Keratinocyte (primary cell): ENCODE results near the gene KCNB1. TPM values are rescaled to one million over a fixed set of nuclear protein-coding genes. Genes with fewer than 3 reads are reported as not detected.

ENCODE experiments used
- DNase-seq: peaks from one replicate; pipeline ENCODE4 v3.0.0-alpha.2; 2011; ENCODE audit warnings: low read depth, missing footprints, low spot score
- FAIRE-seq: peaks from 2 replicates; lab custom pipeline; 2011; peaks lifted over from hg19 to GRCh38; lab: Jason Lieb, UNC
- H2AFZ ChIP-seq: 2 replicates; pipeline ENCODE4 v1.6.0; 2012; ENCODE audit warnings: low read length, control low read depth, inconsistent platforms; ENCODE audit not compliant: control insufficient read depth
- H3K27ac ChIP-seq: 2 replicates; pipeline ENCODE4 v1.5.1; 2011; ENCODE audit warnings: low read length; ENCODE audit not compliant: control insufficient read depth, insufficient read depth
- H3K27me3 ChIP-seq: 3 replicates; pipeline ENCODE4 v1.6.0; 2011; ENCODE audit warnings: low read length; ENCODE audit not compliant: control insufficient read depth, insufficient read depth; ENCODE audit errors: extremely low read depth
- H3K36me3 ChIP-seq, 2 experiments: 2 replicates in 1 of 2; 3 replicates in 1 of 2; pipeline ENCODE4 v1.5.1; 2011; ENCODE audit warnings: low read length in 2 of 2, mild to moderate bottlenecking in 1 of 2; ENCODE audit not compliant: control insufficient read depth in 2 of 2, insufficient read depth in 2 of 2; ENCODE audit errors: extremely low read depth in 1 of 2
- H3K4me1 ChIP-seq: 3 replicates; pipeline ENCODE4 v1.5.1; 2011; ENCODE audit warnings: low read length; ENCODE audit not compliant: control insufficient read depth, insufficient read depth; ENCODE audit errors: extremely low read depth
- H3K4me2 ChIP-seq: 3 replicates; pipeline ENCODE4 v1.6.0; 2011; ENCODE audit warnings: low read depth, low read length; ENCODE audit not compliant: control insufficient read depth, insufficient read depth; ENCODE audit errors: extremely low read depth
- H3K4me3 ChIP-seq, 3 experiments: fragments of 200-600 bp in 1 of 3; sonication (generic) in 1 of 3; 2 replicates in 2 of 3; 3 replicates in 1 of 3; pipeline ENCODE4 v1.5.1; 2011 to 2016; ENCODE audit warnings: low read length in 3 of 3, mild to moderate bottlenecking in 3 of 3, control low read depth in 2 of 3, inconsistent platforms in 1 of 3, low read depth in 1 of 3, mixed read lengths in 1 of 3, mixed run types in 1 of 3, moderate library complexity in 1 of 3; ENCODE audit not compliant: control insufficient read depth in 2 of 3, insufficient read depth in 2 of 3; ENCODE audit errors: extremely low read depth in 1 of 3
- H3K79me2 ChIP-seq: 2 replicates; pipeline ENCODE4 v1.6.0; 2012; ENCODE audit warnings: low read length; ENCODE audit not compliant: control insufficient read depth, insufficient read depth
- H3K9ac ChIP-seq: 3 replicates; pipeline ENCODE4 v1.6.0; 2011; ENCODE audit warnings: low read length; ENCODE audit not compliant: control insufficient read depth, insufficient read depth; ENCODE audit errors: extremely low read depth
- H3K9me1 ChIP-seq: 3 replicates; pipeline ENCODE4 v1.6.0; 2011; ENCODE audit warnings: low read length; ENCODE audit not compliant: control insufficient read depth, insufficient read depth; ENCODE audit errors: extremely low read depth
- H3K9me3 ChIP-seq: 2 replicates; pipeline ENCODE4 v1.5.1; 2012; ENCODE audit warnings: low read depth, low read length; ENCODE audit not compliant: control insufficient read depth
- H4K20me1 ChIP-seq: 3 replicates; pipeline ENCODE4 v1.6.0; 2011; ENCODE audit warnings: low read length; ENCODE audit not compliant: control insufficient read depth, insufficient read depth; ENCODE audit errors: extremely low read depth
- EZH2 ChIP-seq: IDR thresholded peaks from one replicate; pipeline ENCODE4 v1.6.1; 2012; ENCODE audit warnings: inconsistent platforms, mild to moderate bottlenecking, low read length, moderate library complexity
- dilution Hi-C: fragments of 300-500 bp; cut with MboI; formaldehyde crosslinking; loops from one replicate; pipeline ENCODE4 v1.7.0; 2020; ENCODE audit warnings: low sequenced_read_pairs; ENCODE audit not compliant: extremely low pct_ligation_motif_present
- polyA plus RNA-seq, 5 experiments: library from polyadenylated mRNA; depleted of rRNA in 3 of 5; stranded (reverse) in 3 of 5; stranded (forward) in 1 of 5; unstranded in 1 of 5; fragments of >200 nt; gene quantifications; 1 replicate in 1 of 5; 2 replicates in 3 of 5; 3 replicates in 1 of 5; pipeline versions ENCODE4 v1.2.1 to v1.2.3, GENCODE V29; 2011 to 2012; ENCODE audit warnings: missing spikeins in 2 of 5, low read depth in 1 of 5, low replicate concordance in 1 of 5
- TF ChIP-seq, protein P1 (sequence below), 3 experiments: IDR thresholded peaks in 1 of 3; conservative IDR thresholded peaks in 1 of 3; optimal IDR thresholded peaks in 1 of 3; 2 replicates in 2 of 3; 3 replicates in 1 of 3; pipeline versions ENCODE3 to v1.5.1; 2011; ENCODE audit warnings: low read length in 3 of 3, mild to moderate bottlenecking in 3 of 3, moderate library complexity in 2 of 3, control low read depth in 1 of 3, inconsistent platforms in 1 of 3; ENCODE audit not compliant: insufficient read depth in 2 of 3; ENCODE audit errors: extremely low read depth in 1 of 3

KCNB1 gene
- polyA plus RNA-seq, 1 donor (not counting 4 experiments of a cell fraction or from before 2014, with no cell fraction given), result not detected

DNA sequence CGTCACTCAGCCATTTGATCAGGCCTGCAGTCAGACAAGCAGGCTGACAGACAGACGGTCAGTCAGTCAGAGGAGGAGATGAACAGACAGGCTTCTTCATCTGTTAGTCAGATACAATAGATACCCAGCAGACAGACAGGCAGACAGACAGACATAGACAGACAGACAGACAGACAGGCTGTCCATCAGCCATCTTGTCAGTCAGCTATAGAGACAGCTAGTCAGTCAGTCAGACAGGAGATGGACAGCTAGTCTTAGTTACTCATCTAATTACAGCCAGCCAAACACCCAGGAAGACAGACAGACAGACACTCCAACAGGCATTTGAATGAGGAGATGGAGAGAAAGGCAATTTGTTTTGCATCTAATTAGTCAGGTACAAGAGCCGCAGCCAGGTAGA is 36.4 kb downstream of the KCNB1 start:
- dilution Hi-C loops, result no loop called here
- Histone ChIP-seq H3K4me2 (no peak overlapping the region), H3K4me1 (no peaks in the 10 kb centered on the region), H3K27me3 (peaks cover 20% of the 10 kb centered on the region), H3K79me2 (no peaks in the 10 kb centered on the region), H3K9ac (no peak overlapping the region), H3K36me3 (no peaks in the 10 kb centered on the region), H3K4me3 (no peak overlapping the region), H3K9me1 (no peaks in the 10 kb centered on the region), H2AFZ (no peak overlapping the region), H4K20me1 (no peaks in the 10 kb centered on the region), H3K27ac (no peak overlapping the region), H3K9me3 (no peaks in the 10 kb centered on the region)
- TF ChIP-seq, protein P1, sequence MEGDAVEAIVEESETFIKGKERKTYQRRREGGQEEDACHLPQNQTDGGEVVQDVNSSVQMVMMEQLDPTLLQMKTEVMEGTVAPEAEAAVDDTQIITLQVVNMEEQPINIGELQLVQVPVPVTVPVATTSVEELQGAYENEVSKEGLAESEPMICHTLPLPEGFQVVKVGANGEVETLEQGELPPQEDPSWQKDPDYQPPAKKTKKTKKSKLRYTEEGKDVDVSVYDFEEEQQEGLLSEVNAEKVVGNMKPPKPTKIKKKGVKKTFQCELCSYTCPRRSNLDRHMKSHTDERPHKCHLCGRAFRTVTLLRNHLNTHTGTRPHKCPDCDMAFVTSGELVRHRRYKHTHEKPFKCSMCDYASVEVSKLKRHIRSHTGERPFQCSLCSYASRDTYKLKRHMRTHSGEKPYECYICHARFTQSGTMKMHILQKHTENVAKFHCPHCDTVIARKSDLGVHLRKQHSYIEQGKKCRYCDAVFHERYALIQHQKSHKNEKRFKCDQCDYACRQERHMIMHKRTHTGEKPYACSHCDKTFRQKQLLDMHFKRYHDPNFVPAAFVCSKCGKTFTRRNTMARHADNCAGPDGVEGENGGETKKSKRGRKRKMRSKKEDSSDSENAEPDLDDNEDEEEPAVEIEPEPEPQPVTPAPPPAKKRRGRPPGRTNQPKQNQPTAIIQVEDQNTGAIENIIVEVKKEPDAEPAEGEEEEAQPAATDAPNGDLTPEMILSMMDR (optimal IDR thresholded peaks at IDR 0.05 in 1 of 3, IDR thresholded peaks at IDR 0.05 in 1 of 3, conservative IDR thresholded peaks at IDR 0.05 in 1 of 3; ENCODE audit: extremely low read depth in 1 of 3, insufficient read depth in 2 of 3, low read length in 3 of 3), result no peak
- TF ChIP-seq EZH2, result no peak
- FAIRE-seq (no peak), DNase-seq (no peak)

DNA sequence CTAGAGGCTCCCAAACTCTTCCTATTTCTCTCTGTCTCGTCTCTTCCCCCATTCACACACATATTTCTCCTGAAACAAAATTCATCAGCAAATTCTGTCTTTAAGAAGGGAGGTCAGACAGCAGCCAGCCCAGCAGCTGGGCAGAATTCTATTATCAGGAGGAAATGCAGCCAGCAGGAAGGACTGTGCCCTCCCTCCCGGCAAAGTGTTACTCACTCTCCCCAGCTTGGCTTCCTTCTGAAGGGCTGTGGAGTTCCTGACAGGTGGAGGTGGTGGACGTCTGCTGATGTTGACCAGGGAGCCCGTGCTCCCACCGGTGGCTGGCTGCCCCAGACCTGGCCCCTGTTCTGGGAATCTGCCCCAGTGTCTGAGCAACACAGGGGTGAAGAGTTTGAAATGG is 37.3 kb downstream of the KCNB1 start:
- Histone ChIP-seq H3K36me3 (no peaks in the 10 kb centered on the region), H3K79me2 (no peaks in the 10 kb centered on the region), H2AFZ (no peak overlapping the region), H3K4me3 (no peak overlapping the region), H3K9ac (no peak overlapping the region), H3K4me1 (no peaks in the 10 kb centered on the region), H3K27me3 (peaks cover 25% of the 10 kb centered on the region), H3K4me2 (no peak overlapping the region), H3K9me3 (no peaks in the 10 kb centered on the region), H3K9me1 (no peaks in the 10 kb centered on the region), H4K20me1 (no peaks in the 10 kb centered on the region), H3K27ac (no peak overlapping the region)
- FAIRE-seq (no peak), DNase-seq (no peak)
- dilution Hi-C loops, result no loop called here
- TF ChIP-seq, protein P1 (optimal IDR thresholded peaks at IDR 0.05 in 1 of 3, IDR thresholded peaks at IDR 0.05 in 1 of 3, conservative IDR thresholded peaks at IDR 0.05 in 1 of 3; ENCODE audit: extremely low read depth in 1 of 3, insufficient read depth in 2 of 3, low read length in 3 of 3), result no peak
- no peak for TF ChIP-seq EZH2
